PC-9 (cell line): ENCODE results near the gene THG1L. TPM values are rescaled to one million over a fixed set of nuclear protein-coding genes. Genes with fewer than 3 reads are reported as not detected.

ENCODE experiments used
- BruUV-seq: library from RNA; stranded (reverse); fragments of 400-500 nt; replicated peaks from 2 replicates; lab custom pipeline; 2021; lab: Mats Ljungman, UMichigan
- CTCF ChIA-PET: fragments of 300-600 bp; sonication (Branson Sonifier 250); formaldehyde crosslinking; loops from one replicate; lab custom pipeline; 2022; ENCODE audit warnings: antibody characterized with exemption; lab: Charles Lee
- POLR2A ChIA-PET: fragments of 300-600 bp; sonication (Branson Sonifier 250); formaldehyde crosslinking; loops from one replicate; lab custom pipeline; 2022; ENCODE audit warnings: antibody characterized with exemption; ENCODE audit not compliant: unreplicated experiment; lab: Charles Lee
- DNase-seq, 2 experiments: peaks; one replicate each; pipeline versions ENCODE4 v3.0.0 to v3.0.0-alpha.2; 2015 to 2022; ENCODE audit warnings: mixed read lengths in 1 of 2
- H2AFZ ChIP-seq: fragments of 200-600 bp; sonication (generic); 2 replicates; pipeline ENCODE4 v1.8.1; 2017; ENCODE audit warnings: antibody characterized with exemption
- H3F3A ChIP-seq: fragments of 200-600 bp; sonication (generic); 2 replicates; pipeline ENCODE4 v1.8.1; 2017; ENCODE audit warnings: antibody characterized with exemption, mild to moderate bottlenecking, low read depth; ENCODE audit not compliant: insufficient read depth
- H3K27ac ChIP-seq: fragments of 200-600 bp; sonication (generic); 2 replicates; pipeline ENCODE4 v1.6.1; 2016; ENCODE audit warnings: mixed run types
- H3K27me3 ChIP-seq: fragments of 200-600 bp; sonication (generic); 2 replicates; pipeline ENCODE4 v1.6.1; 2016; ENCODE audit warnings: low read depth, mixed run types; ENCODE audit not compliant: insufficient read depth
- H3K36me3 ChIP-seq: fragments of 200-600 bp; sonication (generic); 2 replicates; pipeline ENCODE4 v1.6.1; 2016; ENCODE audit warnings: low read depth, mixed run types
- H3K4me1 ChIP-seq: fragments of 200-600 bp; sonication (generic); replicated peaks from 2 replicates; pipeline ENCODE4 v1.6.1; 2016; ENCODE audit warnings: mixed run types; ENCODE audit not compliant: insufficient read depth
- H3K4me2 ChIP-seq: fragments of 200-600 bp; sonication (generic); 2 replicates; pipeline ENCODE4 v1.6.1; 2017; ENCODE audit warnings: mixed run types
- H3K4me3 ChIP-seq: fragments of 200-600 bp; sonication (generic); 2 replicates; pipeline ENCODE4 v1.6.1; 2016; ENCODE audit warnings: mixed run types
- H3K79me2 ChIP-seq: fragments of 200-600 bp; sonication (generic); 2 replicates; pipeline ENCODE4 v1.6.1; 2017; ENCODE audit warnings: low read depth, mixed run types
- H3K9me2 ChIP-seq: fragments of 200-600 bp; sonication (generic); 2 replicates; pipeline ENCODE4 v1.8.1; 2017; ENCODE audit warnings: mild to moderate bottlenecking; ENCODE audit not compliant: insufficient read depth
- H3K9me3 ChIP-seq: fragments of 200-600 bp; sonication (generic); 2 replicates; pipeline ENCODE4 v1.8.1; 2016; ENCODE audit warnings: low read depth; ENCODE audit not compliant: insufficient read depth
- H4K20me1 ChIP-seq: fragments of 200-600 bp; sonication (generic); 2 replicates; pipeline ENCODE4 v1.8.1; 2017; ENCODE audit not compliant: insufficient read depth
- CTCF ChIP-seq: fragments of 200-600 bp; sonication (generic); conservative IDR thresholded peaks from 2 replicates; pipeline ENCODE4 v1.6.1; 2017; ENCODE audit warnings: mixed run types, antibody characterized with exemption, mild to moderate bottlenecking, moderate library complexity
- EZH2 ChIP-seq: fragments of 200-600 bp; sonication (generic); IDR thresholded peaks from 2 replicates; pipeline ENCODE4 v1.8.0; 2017; ENCODE audit warnings: antibody characterized with exemption, low read depth
- intact Hi-C: fragments of 100-400 bp; cut with micrococcal nuclease; formaldehyde crosslinking; loops from one replicate; pipeline ENCODE4 v1.10.0; 2022; ENCODE audit not compliant: unreplicated experiment
- total RNA-seq: library from RNA; stranded (reverse); gene quantifications from 2 replicates; pipeline ENCODE4 v1.2.3, GENCODE V29; 2021

The THG1L gene
- total RNA-seq, 1 experiment from 2014 or later: 25.3 TPM

- intact Hi-C loops: loop anchor here (10.0 kb wide), 1 partner anchor 110 kb away; no protein-coding TSS in a partner anchor
Measured at GRCh38 chr5:157714596-157714864, 16.7 kb upstream of the THG1L start.

GRCh38 chr5:157718519-157718918, 12.7 kb upstream of the THG1L start:
- no TSS peak for BruUV-seq
- Histone ChIP-seq H2AFZ (no peak overlapping the region), H3K9me3 (no peaks in the 10 kb centered on the region), H3K36me3 (no peaks in the 10 kb centered on the region), H3K4me2 (no peak overlapping the region), H3K79me2 (no peaks in the 10 kb centered on the region), H4K20me1 (no peaks in the 10 kb centered on the region), H3K9me2 (no peaks in the 10 kb centered on the region), H3F3A (no peaks in the 10 kb centered on the region), H3K27me3 (no peaks in the 10 kb centered on the region), H3K27ac (no peak overlapping the region), H3K4me1 (peaks cover 6% of the 10 kb centered on the region; the same call in 1 of the 2 replicates), H3K4me3 (no peak overlapping the region)
- intact Hi-C loops: loop anchor here (1.0 to 10.0 kb wide), 9 partner anchors 49 to 390 kb away; partner anchors contain the start of genes ADAM19 and SOX30
- POLR2A ChIA-PET: no interaction called here
- DNase-seq: peak in 1 of 2 experiments; percentile 11
- CTCF ChIA-PET: interaction anchor here (0.6 to 1.5 kb wide), 6 partner anchors 19 to 390 kb away, joined by 4 to 17 read pairs (median 5); partner anchors contain the start of gene LSM11
- TF ChIP-seq CTCF (peak; percentile 75), EZH2 (no peak)

More at GRCh38 chr5:157714596-157714864, 16.7 kb upstream of the THG1L start:
- H3K4me2 ChIP-seq: no peak overlapping the region
- no peak for DNase-seq
- no peak overlapping the region for H3K27ac ChIP-seq
- ChIA-PET CTCF (no interaction called here), POLR2A (no interaction called here)
- no peaks in the 10 kb centered on the region for H3K27me3 ChIP-seq
- no peak overlapping the region for H2AFZ ChIP-seq
- no peaks in the 10 kb centered on the region for H4K20me1 ChIP-seq
- no peak for TF ChIP-seq EZH2
- TF ChIP-seq CTCF: no peak
- no peaks in the 10 kb centered on the region for H3K36me3 ChIP-seq
- no peaks in the 10 kb centered on the region; the same call in 1 of the 2 replicates for H3F3A ChIP-seq
- no peaks in the 10 kb centered on the region for H3K9me2 ChIP-seq
- H3K79me2 ChIP-seq: no peaks in the 10 kb centered on the region
- no peaks in the 10 kb centered on the region; the same call in 1 of the 2 replicates for H3K9me3 ChIP-seq
- H3K4me1 ChIP-seq: peaks cover 13% of the 10 kb centered on the region; the same call in 1 of the 2 replicates
- no TSS peak for BruUV-seq
- no peak overlapping the region for H3K4me3 ChIP-seq

- Histone ChIP-seq H2AFZ (no peak overlapping the region), H4K20me1 (no peaks in the 10 kb centered on the region), H3K4me1 (peaks cover 6% of the 10 kb centered on the region; the same call in 1 of the 2 replicates), H3K9me2 (no peaks in the 10 kb centered on the region), H3K4me2 (no peak overlapping the region), H3K79me2 (no peaks in the 10 kb centered on the region), H3K9me3 (no peaks in the 10 kb centered on the region), H3K27me3 (no peaks in the 10 kb centered on the region), H3K27ac (no peak overlapping the region), H3K36me3 (no peaks in the 10 kb centered on the region), H3F3A (no peaks in the 10 kb centered on the region), H3K4me3 (no peak overlapping the region)
- ChIA-PET CTCF (interaction anchor here (0.6 to 1.5 kb wide), 10 partner anchors 10 to 1388 kb away, joined by 3 to 14 read pairs (median 5); no protein-coding TSS in a partner anchor), POLR2A (no interaction called here)
- no peak for DNase-seq
- BruUV-seq: no TSS peak
- TF ChIP-seq EZH2: no peak
- no peak for TF ChIP-seq CTCF
- intact Hi-C loops: loop anchor here (5.0 to 10.0 kb wide), 3 partner anchors 67 to 162 kb away; partner anchors contain the start of gene SOX30
Measured at GRCh38 chr5:157719245-157719644, 12.0 kb upstream of the THG1L start.
